Adrenal gland (tissue), 5 donors: ENCODE results near the gene NACAD.

ENCODE experiments used
- CTCF ChIP-seq, 6 experiments: fragments of 450-650 bp in 4 of 6; fragments of 200-600 bp in 2 of 6; sonication (generic) in 1 of 6; IDR thresholded peaks; 1 replicate in 5 of 6; 2 replicates in 1 of 6; pipeline versions ENCODE4 v1.5.1 to v1.8.0; 2016 to 2021; ENCODE audit warnings: antibody characterized with exemption in 6 of 6, mild to moderate bottlenecking in 2 of 6, moderate library complexity in 1 of 6
- POLR2A ChIP-seq, 2 donors: fragments of 450-650 bp; IDR thresholded peaks; one replicate each; pipeline ENCODE4 v1.6.1; 2017; ENCODE audit warnings: antibody characterized with exemption in 2 of 2, mild to moderate bottlenecking in 2 of 2, moderate library complexity in 1 of 2
- donor health status: DM: no; HTN: no; CAD: no.

- TF ChIP-seq CTCF (IDR thresholded peaks at IDR 0.05) (no peak), POLR2A (IDR thresholded peaks at IDR 0.05) (no peak)
Measured at GRCh38 chr7:45087301-45088145, 1.2 kb downstream of the NACAD start.
